Natural killer cell (primary cell): ENCODE measurements around the gene FBXW2. TPM values are rescaled to one million over a fixed set of nuclear protein-coding genes. Genes with fewer than 3 reads are reported as not detected.

Experiments
- ATAC-seq, 3 donors: fragments of 150-1000 bp in 2 of 3; fragments of 200-7000 bp in 1 of 3; cut with Tn5 transposase; 1 replicate in 1 of 3; 2 replicates in 2 of 3; pipeline ENCODE4 v1.10.0; 2021; ENCODE audit warnings: mild to moderate bottlenecking in 2 of 3, moderate library complexity in 2 of 3
- DNase-seq, 2 donors: peaks; one replicate each; pipeline versions ENCODE4 v3.0.0 to v3.0.0-alpha.2; 2013 to 2021; ENCODE audit warnings: mixed read lengths in 1 of 2
- H3K27ac ChIP-seq: one replicate; pipeline ENCODE4 v1.5.1; 2013; ENCODE audit warnings: mild to moderate bottlenecking, low read length
- H3K27me3 ChIP-seq: one replicate; pipeline ENCODE4 v1.6.1; 2013; ENCODE audit warnings: low read length; ENCODE audit not compliant: control insufficient read depth, insufficient read depth
- H3K36me3 ChIP-seq: one replicate; pipeline ENCODE4 v1.6.1; 2013; ENCODE audit warnings: low read length; ENCODE audit not compliant: control insufficient read depth, insufficient read depth
- H3K4me1 ChIP-seq: one replicate; pipeline ENCODE4 v1.6.1; 2013; ENCODE audit warnings: low read length; ENCODE audit not compliant: control insufficient read depth, insufficient read depth
- H3K4me3 ChIP-seq: one replicate; pipeline ENCODE4 v1.5.1; 2013; ENCODE audit warnings: low read length
- H3K9me3 ChIP-seq: one replicate; pipeline ENCODE4 v1.6.1; 2013; ENCODE audit warnings: low read length; ENCODE audit not compliant: control insufficient read depth, insufficient read depth
- H3K27ac Mint-ChIP-seq, 2 donors: one replicate each; pipeline ENCODE4 v1.8.0; 2022; ENCODE audit warnings: mild to moderate bottlenecking in 2 of 2, mixed read lengths in 2 of 2, moderate library complexity in 1 of 2
- H3K27me3 Mint-ChIP-seq, 2 donors: one replicate each; pipeline ENCODE4 v1.8.0; 2022; ENCODE audit warnings: low read depth in 2 of 2, mixed read lengths in 2 of 2
- H3K36me3 Mint-ChIP-seq: one replicate; pipeline ENCODE4 v1.8.0; 2022; ENCODE audit warnings: mixed read lengths
- H3K4me1 Mint-ChIP-seq, 2 donors: one replicate each; pipeline ENCODE4 v1.8.0; 2022; ENCODE audit warnings: mixed read lengths in 2 of 2
- H3K4me3 Mint-ChIP-seq: one replicate; pipeline ENCODE4 v1.8.0; 2022; ENCODE audit warnings: mild to moderate bottlenecking, moderate library complexity, mixed read lengths
- H3K9me3 Mint-ChIP-seq, 2 donors: one replicate each; pipeline ENCODE4 v1.8.0; 2022; ENCODE audit warnings: mixed read lengths in 2 of 2
- WGBS: methylation state at CpG from one replicate; pipeline ENCODE4 v1.1.7; 2013; ENCODE audit warnings: missing lambda C conversion rate; ENCODE audit not compliant: insufficient coverage; 5-methylcytosine and 5-hydroxymethylcytosine counted together
- intact Hi-C: fragments of 100-400 bp; cut with micrococcal nuclease; formaldehyde crosslinking; loops from one replicate; pipeline ENCODE4 v1.14.2; 2022
- total RNA-seq, 4 donors: library from RNA; stranded (reverse); fragments of 120-200 nt in 1 of 4; gene quantifications; one replicate each; pipeline versions ENCODE4 v1.2.3 to v1.2.4, GENCODE V29; 2013 to 2022
- TF ChIP-seq, protein P1 (sequence below): fragments of 200-600 bp; IDR thresholded peaks from one replicate; pipeline ENCODE4 v1.8.0; 2022; ENCODE audit warnings: antibody characterized with exemption

The FBXW2 gene
- total RNA-seq, 3 donors from 2014 or later (not counting 1 experiment from before 2014, with no cell fraction given) = 88.3 to 122 (median 92.6) TPM

- Histone ChIP-seq H3K9me3 (no peaks in the 10 kb centered on the region), H3K4me1 (peaks cover 29% of the 10 kb centered on the region), H3K27me3 (no peaks in the 10 kb centered on the region), H3K36me3 (no peaks in the 10 kb centered on the region), H3K27ac (peak overlapping the region; percentile 62), H3K4me3 (peak overlapping the region; percentile 58)
- Mint-ChIP-seq H3K4me3 (peak overlapping the region; percentile 95), H3K4me1 (peaks cover 24 to 41% of the 10 kb centered on the region in 2 donors), H3K27ac (peak overlapping the region; percentile 90 to 94), H3K36me3 (no peaks in the 10 kb centered on the region), H3K27me3 (no peaks in the 10 kb centered on the region), H3K9me3 (no peaks in the 10 kb centered on the region)
- intact Hi-C loops = loop anchor here (5.0 kb wide), 2 partner anchors 215 to 490 kb away; partner anchors contain the start of genes RAB14 and TRAF1
- DNase-seq (peak in 1 of 2 donors; percentile 20), ATAC-seq (no peak)
- 20% methylated on average over 4 of the region's 4 CpGs for WGBS
- TF ChIP-seq, protein P1, sequence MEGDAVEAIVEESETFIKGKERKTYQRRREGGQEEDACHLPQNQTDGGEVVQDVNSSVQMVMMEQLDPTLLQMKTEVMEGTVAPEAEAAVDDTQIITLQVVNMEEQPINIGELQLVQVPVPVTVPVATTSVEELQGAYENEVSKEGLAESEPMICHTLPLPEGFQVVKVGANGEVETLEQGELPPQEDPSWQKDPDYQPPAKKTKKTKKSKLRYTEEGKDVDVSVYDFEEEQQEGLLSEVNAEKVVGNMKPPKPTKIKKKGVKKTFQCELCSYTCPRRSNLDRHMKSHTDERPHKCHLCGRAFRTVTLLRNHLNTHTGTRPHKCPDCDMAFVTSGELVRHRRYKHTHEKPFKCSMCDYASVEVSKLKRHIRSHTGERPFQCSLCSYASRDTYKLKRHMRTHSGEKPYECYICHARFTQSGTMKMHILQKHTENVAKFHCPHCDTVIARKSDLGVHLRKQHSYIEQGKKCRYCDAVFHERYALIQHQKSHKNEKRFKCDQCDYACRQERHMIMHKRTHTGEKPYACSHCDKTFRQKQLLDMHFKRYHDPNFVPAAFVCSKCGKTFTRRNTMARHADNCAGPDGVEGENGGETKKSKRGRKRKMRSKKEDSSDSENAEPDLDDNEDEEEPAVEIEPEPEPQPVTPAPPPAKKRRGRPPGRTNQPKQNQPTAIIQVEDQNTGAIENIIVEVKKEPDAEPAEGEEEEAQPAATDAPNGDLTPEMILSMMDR = no peak
Measured at GRCh38 chr9:120712539-120713031, 80.6 kb downstream of the FBXW2 start.

GRCh38 chr9:120711841-120712538 is 81.2 kb downstream of the FBXW2 start:
- TF ChIP-seq, protein P1 = no peak
- Histone ChIP-seq H3K27me3 (no peaks in the 10 kb centered on the region), H3K4me3 (peak overlapping the region; percentile 58), H3K9me3 (no peaks in the 10 kb centered on the region), H3K4me1 (peaks cover 29% of the 10 kb centered on the region), H3K27ac (peak overlapping the region; percentile 62), H3K36me3 (no peaks in the 10 kb centered on the region)
- Mint-ChIP-seq H3K4me1 (peaks cover 24 to 41% of the 10 kb centered on the region in 2 donors), H3K9me3 (no peaks in the 10 kb centered on the region), H3K27ac (peak overlapping the region; percentile 90 to 94), H3K36me3 (no peaks in the 10 kb centered on the region), H3K4me3 (peak overlapping the region; percentile 95), H3K27me3 (no peaks in the 10 kb centered on the region)
- ATAC-seq (no peak), DNase-seq (peak in 1 of 2 donors; percentile 29)
- intact Hi-C loops = loop anchor here (5.0 kb wide), 2 partner anchors 215 to 490 kb away; partner anchors contain the start of genes RAB14 and TRAF1
- WGBS = 21% methylated on average over 5 of the region's 5 CpGs

DNA sequence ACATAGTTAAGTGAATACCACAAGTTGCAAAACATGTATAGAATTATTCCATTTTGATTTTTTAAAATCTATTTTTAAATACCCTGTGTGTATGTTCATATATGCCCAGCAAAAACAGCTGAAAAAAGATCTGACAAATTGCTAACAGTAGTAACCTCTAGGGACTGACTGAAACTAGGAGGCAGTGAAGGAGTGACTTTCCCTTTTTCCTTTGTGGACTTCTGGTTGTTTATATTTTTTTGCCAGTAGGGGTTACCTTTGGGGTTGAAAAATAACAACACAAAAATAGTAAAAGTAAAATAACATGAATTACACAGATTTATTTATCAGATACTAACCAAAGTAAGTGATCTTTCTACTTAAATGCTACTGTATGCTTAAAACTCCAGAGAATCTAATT is 81.9 kb downstream of the FBXW2 start:
- intact Hi-C loops = loop anchor here (5.0 kb wide), 2 partner anchors 216 to 491 kb away; partner anchors contain the start of genes RAB14 and TRAF1
- Histone ChIP-seq H3K27ac (peak overlapping the region; percentile 83), H3K4me3 (no peak overlapping the region), H3K9me3 (no peaks in the 10 kb centered on the region), H3K36me3 (no peaks in the 10 kb centered on the region), H3K4me1 (peaks cover 29% of the 10 kb centered on the region), H3K27me3 (no peaks in the 10 kb centered on the region)
- Mint-ChIP-seq H3K27ac (peak overlapping the region; percentile 90 to 94), H3K4me3 (peak overlapping the region; percentile 95), H3K9me3 (no peaks in the 10 kb centered on the region), H3K4me1 (peaks cover 24 to 41% of the 10 kb centered on the region in 2 donors), H3K36me3 (no peaks in the 10 kb centered on the region), H3K27me3 (no peaks in the 10 kb centered on the region)
- DNase-seq (peak in 1 of 2 donors; percentile 12), ATAC-seq (no peak)
- TF ChIP-seq, protein P1 = no peak
